Activated naive CD4-positive, alpha-beta T cell treated with anti-CD3 and anti-CD28 coated beads for 36 hours (primary cell): ENCODE data around the gene SLC43A1. TPM values are rescaled to one million over a fixed set of nuclear protein-coding genes. Genes with fewer than 3 reads are reported as not detected.

ENCODE experiments used
- CTCF ChIA-PET: fragments of 350-600 bp; sonication (Branson Sonifier 250); formaldehyde crosslinking; loops from one replicate; lab custom pipeline; 2021; ENCODE audit warnings: antibody characterized with exemption; lab: Charles Lee
- DNase-seq: peaks from one replicate; pipeline ENCODE4 v3.0.0-alpha.2; 2020
- H3K27ac Mint-ChIP-seq: one replicate; pipeline ENCODE4 v1.8.0; 2021; ENCODE audit warnings: mild to moderate bottlenecking, mixed read lengths
- H3K27me3 Mint-ChIP-seq: one replicate; pipeline ENCODE4 v1.8.0; 2021; ENCODE audit warnings: low read depth, mixed read lengths
- H3K36me3 Mint-ChIP-seq: one replicate; pipeline ENCODE4 v1.8.0; 2021; ENCODE audit warnings: low read depth, mixed read lengths
- H3K4me1 Mint-ChIP-seq: one replicate; pipeline ENCODE4 v1.8.0; 2021; ENCODE audit warnings: low read depth, mixed read lengths
- H3K4me3 Mint-ChIP-seq: one replicate; pipeline ENCODE4 v1.8.0; 2021; ENCODE audit warnings: mild to moderate bottlenecking, moderate library complexity, mixed read lengths
- H3K9me3 Mint-ChIP-seq: one replicate; pipeline ENCODE4 v1.8.0; 2021; ENCODE audit warnings: mixed read lengths
- intact Hi-C: fragments of 100-400 bp; cut with micrococcal nuclease; formaldehyde crosslinking; loops from one replicate; pipeline ENCODE4 v1.15.1; 2023
- total RNA-seq, 2 experiments: library from RNA; stranded (reverse); gene quantifications; one replicate each; pipeline ENCODE4 v1.2.3, GENCODE V29; 2021

Gene SLC43A1
- total RNA-seq, 2 experiments from 2014 or later, result 26.5 to 29.7 TPM

DNA sequence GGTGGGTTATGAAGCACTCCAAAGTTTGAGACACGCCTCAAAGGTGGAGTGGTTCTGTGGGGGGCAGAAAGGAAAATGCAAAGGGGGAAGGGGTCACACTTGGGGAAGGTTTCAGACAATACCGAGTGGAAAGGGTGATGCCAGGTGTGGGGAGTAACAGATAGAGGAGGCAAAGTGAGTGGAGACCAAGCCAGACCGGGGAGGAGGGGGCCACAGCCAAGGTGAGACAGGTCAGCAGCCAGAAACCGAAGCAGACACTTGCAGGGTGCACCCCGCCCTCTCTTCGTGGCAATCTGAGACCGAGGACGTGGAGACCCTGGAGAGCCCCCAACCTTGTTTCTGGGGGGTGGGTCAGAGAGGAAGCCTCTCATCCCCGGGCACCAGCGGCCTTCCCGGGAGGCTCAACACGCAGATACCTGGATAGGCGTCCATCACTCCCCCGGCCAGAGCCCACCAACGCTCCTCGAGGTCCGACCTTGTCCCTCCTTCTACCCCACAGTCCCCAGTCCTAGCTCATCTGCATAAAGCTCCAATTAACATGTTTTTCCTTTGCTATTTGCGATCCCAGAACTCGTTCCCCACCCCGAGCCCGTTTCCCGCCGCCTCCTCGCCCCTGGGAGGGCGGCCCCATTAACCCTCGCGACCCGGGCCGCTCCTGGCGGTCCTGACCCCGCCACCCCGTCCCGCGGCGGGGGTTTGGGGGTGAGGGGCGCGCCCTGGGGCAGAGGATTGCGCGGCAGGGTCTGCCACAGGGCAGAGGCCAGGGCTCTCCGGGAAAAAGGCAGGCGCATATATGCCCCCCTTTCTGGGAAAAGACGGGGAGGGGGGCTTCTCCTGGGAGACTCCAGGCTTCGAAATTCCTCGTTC is 33.4 kb downstream of the SLC43A1 start:
- intact Hi-C loops, result no loop called here
- no peaks in the 10 kb centered on the region for H3K9me3 Mint-ChIP-seq
- H3K4me3 Mint-ChIP-seq, result peak overlapping the region; percentile 11
- H3K27me3 Mint-ChIP-seq, result peaks cover 11% of the 10 kb centered on the region
- no peak for DNase-seq
- CTCF ChIA-PET, result interaction anchor here (0.6 to 9.9 kb wide), 12 partner anchors 7 to 159 kb away, joined by 3 to 211 read pairs (median 5); partner anchors contain the start of gene RTN4RL2
- H3K36me3 Mint-ChIP-seq, result peaks cover 15% of the 10 kb centered on the region
- no peak overlapping the region for H3K27ac Mint-ChIP-seq
- H3K4me1 Mint-ChIP-seq, result peaks cover 16% of the 10 kb centered on the region

DNA sequence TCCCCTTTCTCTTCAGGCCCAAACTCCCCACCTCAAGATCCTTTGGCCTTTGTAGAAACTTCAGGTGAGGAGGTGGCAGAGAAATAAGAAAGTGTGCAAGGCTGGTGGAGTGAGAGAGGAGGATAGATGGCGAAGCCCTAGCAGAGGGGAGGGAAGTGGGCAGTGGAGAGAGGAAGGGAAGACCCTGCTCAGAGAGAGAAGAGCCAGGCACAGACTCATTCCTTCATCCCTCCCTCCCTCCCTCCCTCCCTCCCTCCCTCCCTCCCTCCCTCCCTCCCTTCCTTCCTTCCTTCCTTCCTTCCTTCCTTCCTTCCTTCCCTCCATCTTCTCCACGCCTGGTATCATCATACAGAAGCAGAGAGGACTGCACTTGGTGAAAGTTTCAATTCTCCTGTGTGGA is 34.2 kb downstream of the SLC43A1 start:
- Mint-ChIP-seq H3K36me3 (peaks cover 15% of the 10 kb centered on the region), H3K4me1 (peaks cover 16% of the 10 kb centered on the region), H3K27me3 (peaks cover 13% of the 10 kb centered on the region), H3K27ac (no peak overlapping the region), H3K4me3 (no peak overlapping the region), H3K9me3 (no peaks in the 10 kb centered on the region)
- CTCF ChIA-PET, result interaction anchor here (0.8 to 9.9 kb wide), 10 partner anchors 9 to 159 kb away, joined by 3 to 211 read pairs (median 5); partner anchors contain the start of gene RTN4RL2
- DNase-seq, result no peak
- intact Hi-C loops, result no loop called here

DNA sequence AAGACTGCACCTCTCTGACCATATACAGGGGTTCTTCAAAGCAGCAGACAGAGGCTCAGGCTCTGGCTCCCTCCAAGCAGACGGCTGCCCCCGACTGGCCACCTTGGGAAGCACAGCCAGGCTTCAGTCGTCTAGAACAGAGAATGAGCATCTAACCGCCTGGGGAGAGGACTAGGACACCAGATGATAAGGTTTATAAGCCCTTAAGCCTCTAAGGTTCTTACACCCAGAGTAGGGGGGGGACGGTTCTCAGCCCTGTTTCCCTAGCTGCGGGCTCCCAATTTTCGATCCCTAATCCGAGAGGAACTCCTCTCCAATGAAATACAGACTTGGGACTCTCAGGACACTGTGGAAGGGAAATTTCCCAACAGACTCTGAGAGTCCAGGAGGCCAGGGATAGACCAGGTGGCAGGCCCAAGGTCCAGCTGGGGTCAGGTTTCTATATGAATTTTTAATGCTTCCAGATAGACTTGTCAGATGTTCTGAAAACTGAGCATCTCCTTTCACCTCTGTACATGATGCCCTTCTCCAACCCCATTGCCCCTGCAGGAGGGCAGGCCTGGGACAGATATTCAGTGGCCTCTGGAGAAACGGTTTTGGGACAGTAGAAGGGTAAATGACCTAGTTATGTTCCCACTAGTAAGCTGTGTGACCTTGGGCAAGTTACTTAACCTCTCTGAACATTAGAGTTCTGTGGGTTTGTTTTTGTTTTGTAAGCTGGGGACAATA is 34.9 kb downstream of the SLC43A1 start:
- no peak overlapping the region for H3K4me3 Mint-ChIP-seq
- intact Hi-C loops, result loop anchor here (1.0 kb wide), 3 partner anchors 23 to 135 kb away; no protein-coding TSS in a partner anchor
- peak; percentile 87 for DNase-seq
- H3K27me3 Mint-ChIP-seq, result peaks cover 16% of the 10 kb centered on the region
- H3K27ac Mint-ChIP-seq, result no peak overlapping the region
- peaks cover 22% of the 10 kb centered on the region for H3K4me1 Mint-ChIP-seq
- H3K9me3 Mint-ChIP-seq, result no peaks in the 10 kb centered on the region
- CTCF ChIA-PET, result interaction anchor here (0.8 to 9.9 kb wide), 11 partner anchors 8 to 160 kb away, joined by 3 to 211 read pairs (median 4); partner anchors contain the start of gene RTN4RL2
- peaks cover 10% of the 10 kb centered on the region for H3K36me3 Mint-ChIP-seq

DNA sequence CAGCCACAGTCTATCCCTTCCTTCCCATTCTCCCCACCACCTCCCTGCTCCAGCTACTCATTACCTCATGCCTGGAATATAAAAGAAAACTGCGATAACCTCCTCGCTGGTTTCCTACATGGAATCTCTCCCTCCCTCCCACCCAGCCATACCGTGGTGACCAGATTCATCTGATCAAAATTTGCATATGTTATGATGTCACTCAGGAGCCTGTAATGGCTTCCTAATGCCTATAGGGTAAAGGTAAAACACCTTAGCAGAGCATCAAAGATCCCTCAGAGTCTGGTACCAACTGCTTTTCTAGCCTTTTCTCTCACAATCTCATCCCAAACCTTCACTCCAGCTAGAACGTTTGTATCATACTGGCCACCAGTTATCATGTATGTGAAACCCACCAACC is 35.6 kb downstream of the SLC43A1 start:
- H3K4me3 Mint-ChIP-seq, result no peak overlapping the region

GRCh38 chr11:57479021-57479663 is 36.4 kb downstream of the SLC43A1 start:
- H3K9me3 Mint-ChIP-seq, result no peaks in the 10 kb centered on the region
- peaks cover 33% of the 10 kb centered on the region for H3K4me1 Mint-ChIP-seq
- CTCF ChIA-PET, result interaction anchor here (0.8 to 9.9 kb wide), 7 partner anchors 14 to 133 kb away, joined by 3 to 211 read pairs (median 12); partner anchors contain the start of gene RTN4RL2
- H3K27ac Mint-ChIP-seq, result no peak overlapping the region
- no peak for DNase-seq
- no peak overlapping the region for H3K4me3 Mint-ChIP-seq
- intact Hi-C loops, result loop anchor here (5.0 kb wide), 1 partner anchor 48 kb away; no protein-coding TSS in a partner anchor
- no peaks in the 10 kb centered on the region for H3K36me3 Mint-ChIP-seq
- peaks cover 16% of the 10 kb centered on the region for H3K27me3 Mint-ChIP-seq

More for the DNA sequence above, 35.6 kb downstream of the SLC43A1 start:
- Mint-ChIP-seq H3K36me3 (peaks cover 5% of the 10 kb centered on the region), H3K4me1 (peaks cover 25% of the 10 kb centered on the region), H3K9me3 (no peaks in the 10 kb centered on the region), H3K27ac (no peak overlapping the region), H3K27me3 (peaks cover 16% of the 10 kb centered on the region)
- CTCF ChIA-PET, result interaction anchor here (1.2 to 9.9 kb wide), 5 partner anchors 13 to 134 kb away, joined by 3 to 211 read pairs (median 29); partner anchors contain the start of gene RTN4RL2
- intact Hi-C loops, result loop anchor here (1.0 to 5.0 kb wide), 4 partner anchors 23 to 135 kb away; no protein-coding TSS in a partner anchor
- DNase-seq, result no peak

GRCh38 chr11:57477507-57478189 is 37.9 kb downstream of the SLC43A1 start:
- Mint-ChIP-seq H3K4me1 (peaks cover 34% of the 10 kb centered on the region), H3K9me3 (no peaks in the 10 kb centered on the region), H3K36me3 (no peaks in the 10 kb centered on the region), H3K4me3 (no peak overlapping the region), H3K27me3 (peaks cover 16% of the 10 kb centered on the region), H3K27ac (no peak overlapping the region)
- DNase-seq, result no peak
- CTCF ChIA-PET, result interaction anchor here (1.1 to 9.9 kb wide), 7 partner anchors 14 to 132 kb away, joined by 3 to 211 read pairs (median 12); partner anchors contain the start of gene RTN4RL2
- intact Hi-C loops, result loop anchor here (5.0 kb wide), 1 partner anchor 50 kb away; no protein-coding TSS in a partner anchor

DNA sequence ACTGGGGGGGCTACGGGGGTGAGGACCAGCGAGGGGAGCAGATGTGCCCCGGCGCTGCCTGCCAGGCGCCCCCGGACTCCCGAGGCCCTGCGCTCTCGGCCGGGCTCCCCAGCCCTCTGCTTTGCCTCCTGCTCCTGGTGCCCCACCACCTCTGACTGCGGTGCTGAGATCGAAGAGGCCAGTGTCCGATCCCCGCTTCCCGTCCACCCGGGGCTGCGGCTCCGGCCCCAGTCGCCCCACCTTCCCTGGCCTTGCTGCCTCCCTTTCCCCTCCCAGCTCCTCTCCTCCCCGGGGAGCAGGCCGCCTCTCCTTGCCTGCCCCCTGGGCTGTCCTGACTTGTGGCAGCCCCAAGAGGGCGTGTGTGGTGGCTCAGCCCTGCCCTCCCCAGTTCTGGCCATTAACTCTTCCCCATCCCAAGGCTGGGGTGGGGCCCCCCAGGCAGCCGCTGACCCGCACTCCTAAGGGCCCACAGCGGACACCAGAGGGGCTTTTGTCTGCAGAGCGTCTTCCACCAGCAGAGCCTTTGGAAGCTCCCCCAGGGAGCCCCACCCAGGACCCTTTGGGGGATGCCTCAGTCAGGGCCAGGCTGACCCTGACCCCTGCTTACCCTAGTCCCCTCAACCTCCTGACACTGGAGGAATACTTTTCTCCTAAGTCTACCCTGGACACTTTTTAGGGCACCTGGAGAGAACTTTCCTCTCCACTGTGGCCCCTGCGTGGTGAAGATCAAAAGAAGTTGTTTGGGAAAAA is 38.6 kb downstream of the SLC43A1 start:
- CTCF ChIA-PET, result interaction anchor here (0.6 to 9.9 kb wide), 7 partner anchors 16 to 131 kb away, joined by 3 to 211 read pairs (median 12); partner anchors contain the start of gene RTN4RL2
- Mint-ChIP-seq H3K4me3 (peak overlapping the region; percentile 64), H3K9me3 (no peaks in the 10 kb centered on the region), H3K27me3 (peaks cover 12% of the 10 kb centered on the region), H3K4me1 (peaks cover 32% of the 10 kb centered on the region), H3K36me3 (no peaks in the 10 kb centered on the region), H3K27ac (no peak overlapping the region)
- intact Hi-C loops, result loop anchor here (1.0 to 5.0 kb wide), 2 partner anchors 18 to 50 kb away; no protein-coding TSS in a partner anchor
- DNase-seq, result peak; percentile 41

- H3K27ac Mint-ChIP-seq, result no peak overlapping the region
- intact Hi-C loops, result loop anchor here (1.0 to 5.0 kb wide), 2 partner anchors 17 to 51 kb away; no protein-coding TSS in a partner anchor
- H3K4me3 Mint-ChIP-seq, result peak overlapping the region; percentile 65
- H3K27me3 Mint-ChIP-seq, result peaks cover 10% of the 10 kb centered on the region
- DNase-seq, result peak; percentile 21
- H3K9me3 Mint-ChIP-seq, result no peaks in the 10 kb centered on the region
- no peaks in the 10 kb centered on the region for H3K36me3 Mint-ChIP-seq
- peaks cover 30% of the 10 kb centered on the region for H3K4me1 Mint-ChIP-seq
- CTCF ChIA-PET, result interaction anchor here (0.5 to 9.9 kb wide), 6 partner anchors 17 to 339 kb away, joined by 3 to 211 read pairs (median 8); partner anchors contain the start of gene RTN4RL2
Measured at GRCh38 chr11:57476047-57476756, 39.3 kb downstream of the SLC43A1 start.

- Mint-ChIP-seq H3K9me3 (no peaks in the 10 kb centered on the region), H3K36me3 (no peaks in the 10 kb centered on the region), H3K4me1 (peaks cover 30% of the 10 kb centered on the region), H3K27me3 (peaks cover 10% of the 10 kb centered on the region), H3K4me3 (peak overlapping the region; percentile 65), H3K27ac (no peak overlapping the region)
- CTCF ChIA-PET, result interaction anchor here (1.1 to 9.9 kb wide), 9 partner anchors 15 to 52 kb away, joined by 3 to 211 read pairs (median 13); partner anchors contain the start of gene RTN4RL2
- intact Hi-C loops, result loop anchor here (1.0 to 5.0 kb wide), 2 partner anchors 16 to 52 kb away; no protein-coding TSS in a partner anchor
- DNase-seq, result no peak
Measured at GRCh38 chr11:57475671-57476046, 39.8 kb downstream of the SLC43A1 start.

- peaks cover 10% of the 10 kb centered on the region for H3K27me3 Mint-ChIP-seq
- CTCF ChIA-PET, result interaction anchor here (0.6 to 3.1 kb wide), 8 partner anchors 8 to 1108 kb away, joined by 3 to 17 read pairs (median 8); partner anchors contain the start of gene RTN4RL2
- no peaks in the 10 kb centered on the region for H3K36me3 Mint-ChIP-seq
- H3K9me3 Mint-ChIP-seq, result no peaks in the 10 kb centered on the region
- peaks cover 29% of the 10 kb centered on the region for H3K4me1 Mint-ChIP-seq
- intact Hi-C loops, result loop anchor here (5.0 kb wide), 1 partner anchor 52 kb away; no protein-coding TSS in a partner anchor
- DNase-seq, result no peak
- H3K4me3 Mint-ChIP-seq, result no peak overlapping the region
- H3K27ac Mint-ChIP-seq, result no peak overlapping the region
Measured at GRCh38 chr11:57475191-57475590, 40.3 kb downstream of the SLC43A1 start.
